22Rv1 (cell line): ENCODE data around the gene ZBTB7C.

ENCODE experiments used
- CTCF ChIP-seq: fragments of 450-650 bp; IDR thresholded peaks from 2 replicates; pipeline ENCODE4 v1.5.1; 2017; ENCODE audit warnings: mild to moderate bottlenecking
- ZFX ChIP-seq: fragments of 450-650 bp; IDR thresholded peaks from 2 replicates; pipeline ENCODE4 v1.6.1; 2017; ENCODE audit warnings: antibody characterized with exemption, borderline replicate concordance

- no peak for TF ChIP-seq CTCF
- no peak for TF ChIP-seq ZFX
These were observed 374.3 kb downstream of the ZBTB7C start for GRCh38 chr18:48034651-48035555.
